ENCODE results near the gene HIVEP2. TPM values are rescaled to one million over a fixed set of nuclear protein-coding genes. Genes with fewer than 3 reads are reported as not detected.
A peak's percentile ranks its signal among the peaks of the same experiment; 100 is the strongest.

The HIVEP2 gene
- total RNA-seq, 2 donors from 2014 or later: 28.4 to 30.8 TPM

DNA sequence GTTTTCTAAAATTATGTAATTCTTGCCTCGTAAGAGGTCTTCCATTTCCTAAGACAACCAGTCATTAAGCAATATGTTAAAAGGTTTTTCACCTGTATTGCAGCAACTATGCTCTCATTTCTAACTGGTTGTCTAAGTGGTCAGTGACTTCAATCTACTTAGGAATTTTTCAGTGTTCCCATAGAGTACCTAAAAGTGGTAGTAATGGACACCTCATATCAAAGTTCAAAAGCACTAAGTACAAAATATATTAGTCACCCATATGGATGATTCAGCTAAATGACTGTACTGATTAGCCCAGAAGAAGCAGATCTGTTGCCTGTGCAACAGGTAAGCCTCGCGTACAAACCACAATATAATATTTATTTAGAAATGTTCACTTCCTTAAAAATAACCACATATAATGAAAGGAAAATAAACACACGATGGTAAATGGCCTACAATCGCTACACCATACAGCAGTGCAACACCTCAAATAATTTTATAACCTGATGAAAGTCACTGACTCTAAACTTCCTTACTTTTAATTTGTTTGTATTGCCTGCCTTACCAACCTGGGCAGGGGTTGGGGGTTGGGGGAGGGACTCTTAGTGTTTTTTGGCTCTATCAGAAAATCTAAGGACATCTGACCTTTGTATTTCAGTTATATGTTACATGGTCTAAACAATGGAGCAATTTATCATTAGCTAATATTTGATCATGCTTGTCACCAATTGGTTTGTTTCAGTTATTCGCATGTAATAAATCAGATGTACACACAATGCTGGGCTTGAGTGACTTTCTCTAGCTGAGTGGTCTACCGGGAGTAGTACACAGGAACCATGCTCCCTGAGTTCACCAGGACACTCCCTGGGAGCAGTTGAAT lies 105.9 kb downstream of the HIVEP2 start:
- intact Hi-C loops (cut with DNase I): loop anchor here in 1 of 2 donors (10.0 kb wide), 1 partner anchor 366 kb away; no protein-coding TSS in a partner anchor
- no peak for DNase-seq (ENCODE audit: low spot score)

DNA sequence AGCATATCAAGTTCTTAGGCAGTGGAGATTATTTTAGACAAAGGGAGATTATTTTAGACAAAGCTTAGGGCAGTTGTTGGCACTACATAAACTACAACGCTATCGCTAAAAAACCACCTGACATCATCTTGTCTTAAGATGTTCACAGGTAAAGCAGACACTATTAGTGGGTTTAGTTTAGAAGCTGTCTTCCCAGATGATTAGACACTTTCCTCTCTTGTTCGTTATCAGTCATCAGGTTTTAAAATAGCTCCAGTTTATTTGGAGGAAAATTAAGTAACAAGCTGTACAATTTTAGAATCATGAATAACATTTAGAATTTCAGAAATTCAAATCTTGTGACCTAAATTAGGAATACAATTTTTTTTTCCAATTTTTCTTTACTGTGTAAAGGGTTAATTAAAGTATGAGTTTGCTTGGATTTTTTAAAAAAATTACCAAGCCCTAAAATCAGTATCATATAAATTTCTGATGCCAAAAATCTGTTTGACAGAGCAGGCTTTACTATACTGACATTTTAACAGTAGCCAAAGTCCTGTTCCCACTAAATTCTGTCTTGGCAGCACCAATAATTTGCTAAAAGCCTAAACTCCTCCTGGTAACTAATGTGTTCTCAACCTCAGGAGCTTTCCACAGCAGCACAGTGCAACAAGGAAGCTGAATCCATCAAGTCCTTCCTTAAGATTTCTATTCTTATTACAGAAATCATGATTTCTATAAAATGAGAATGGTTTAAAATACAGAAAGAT lies 109.0 kb downstream of the HIVEP2 start:
- intact Hi-C loops (cut with DNase I): loop anchor here in 1 of 2 donors (10.0 kb wide), 1 partner anchor 369 kb away; no protein-coding TSS in a partner anchor

DNA sequence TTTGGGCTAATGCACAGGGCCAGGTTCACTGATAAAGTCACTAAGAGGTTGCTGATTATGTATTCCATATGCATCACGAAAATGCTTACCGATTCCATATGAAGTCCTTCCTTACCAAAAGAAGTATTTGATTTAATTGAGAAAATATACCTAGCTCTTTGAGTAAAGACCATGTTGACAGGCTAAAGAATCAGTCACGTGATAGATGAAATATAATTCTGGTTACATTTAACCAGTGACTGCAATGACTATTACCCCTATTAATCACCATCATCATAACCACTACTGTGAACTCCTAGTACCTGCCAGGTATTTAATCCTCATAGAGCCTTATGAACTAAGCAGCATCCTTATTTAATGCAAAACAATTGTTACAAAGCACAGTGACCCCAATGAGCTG lies 110.1 kb downstream of the HIVEP2 start:
- no peak for DNase-seq (ENCODE audit: low spot score)
- intact Hi-C loops (cut with DNase I): loop anchor here in 1 of 2 donors (10.0 kb wide), 1 partner anchor 370 kb away; no protein-coding TSS in a partner anchor

More for the DNA sequence above, 109.0 kb downstream of the HIVEP2 start:
- DNase-seq (ENCODE audit: low spot score): no peak

DNA sequence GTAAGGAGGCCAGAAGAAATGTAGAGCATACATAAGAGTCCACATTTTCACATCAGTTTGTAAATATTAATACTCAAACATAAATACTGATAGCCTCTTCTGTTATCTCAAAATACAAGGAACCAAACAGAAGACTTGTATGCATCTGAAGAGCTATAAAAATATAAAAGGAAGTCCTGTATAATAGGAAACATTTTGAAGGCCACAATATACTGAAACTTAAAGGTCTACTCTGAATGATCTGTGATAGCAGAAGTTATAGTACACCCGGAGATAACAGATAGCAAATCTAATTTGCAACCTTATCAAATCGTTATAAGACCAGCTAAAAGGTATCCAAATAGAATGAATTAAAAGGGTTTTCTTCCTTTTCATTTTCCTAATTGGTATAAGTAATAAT lies 111.2 kb downstream of the HIVEP2 start:
- no peak for DNase-seq (ENCODE audit: low spot score)
- intact Hi-C loops (cut with DNase I): loop anchor here in 1 of 2 donors (10.0 kb wide), 1 partner anchor 371 kb away; no protein-coding TSS in a partner anchor

DNA sequence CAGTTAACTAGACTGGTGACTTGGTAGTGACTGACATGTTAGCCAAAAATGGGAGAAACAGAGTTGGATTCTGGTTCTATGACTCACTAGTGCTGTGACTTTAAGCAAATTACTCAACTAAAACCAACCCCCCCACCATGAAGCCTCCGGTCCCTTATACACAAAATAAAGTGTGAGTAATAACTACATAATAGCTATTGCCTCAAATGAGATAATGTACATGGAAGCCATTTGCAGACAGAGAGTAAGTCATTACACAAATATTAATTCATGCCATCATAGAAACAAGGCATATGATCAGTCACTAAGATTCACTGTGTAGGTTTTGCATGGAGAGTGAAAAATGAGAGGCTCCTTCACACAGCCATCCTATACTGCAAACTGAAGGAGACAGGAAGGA lies 111.9 kb downstream of the HIVEP2 start:
- intact Hi-C loops (cut with DNase I): loop anchor here in 1 of 2 donors (10.0 kb wide), 1 partner anchor 372 kb away; no protein-coding TSS in a partner anchor

DNA sequence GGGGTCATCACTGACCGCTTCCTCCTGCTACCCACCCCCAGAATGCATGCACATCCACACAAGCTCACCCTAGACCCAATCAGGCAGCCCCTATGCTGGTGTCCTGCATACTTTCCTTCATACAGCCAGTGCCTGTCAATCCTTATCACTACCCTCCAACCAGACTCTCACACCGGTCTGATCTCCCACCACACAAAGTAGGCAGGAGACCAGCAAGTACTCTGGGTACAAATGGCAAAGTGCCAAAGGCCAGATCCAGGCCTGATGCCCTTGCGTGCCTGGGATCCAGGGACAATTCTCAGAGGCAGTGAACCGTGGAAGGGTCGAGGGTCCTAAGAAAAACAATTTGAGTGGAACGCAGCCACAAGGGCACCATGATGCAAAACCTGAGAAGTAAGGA lies 114.2 kb downstream of the HIVEP2 start:
- intact Hi-C loops (cut with DNase I): loop anchor here in 1 of 2 donors (10.0 kb wide), 1 partner anchor 374 kb away; no protein-coding TSS in a partner anchor
- DNase-seq (ENCODE audit: low spot score): no peak

More for the DNA sequence above, 111.9 kb downstream of the HIVEP2 start:
- DNase-seq (ENCODE audit: low spot score): no peak

DNA sequence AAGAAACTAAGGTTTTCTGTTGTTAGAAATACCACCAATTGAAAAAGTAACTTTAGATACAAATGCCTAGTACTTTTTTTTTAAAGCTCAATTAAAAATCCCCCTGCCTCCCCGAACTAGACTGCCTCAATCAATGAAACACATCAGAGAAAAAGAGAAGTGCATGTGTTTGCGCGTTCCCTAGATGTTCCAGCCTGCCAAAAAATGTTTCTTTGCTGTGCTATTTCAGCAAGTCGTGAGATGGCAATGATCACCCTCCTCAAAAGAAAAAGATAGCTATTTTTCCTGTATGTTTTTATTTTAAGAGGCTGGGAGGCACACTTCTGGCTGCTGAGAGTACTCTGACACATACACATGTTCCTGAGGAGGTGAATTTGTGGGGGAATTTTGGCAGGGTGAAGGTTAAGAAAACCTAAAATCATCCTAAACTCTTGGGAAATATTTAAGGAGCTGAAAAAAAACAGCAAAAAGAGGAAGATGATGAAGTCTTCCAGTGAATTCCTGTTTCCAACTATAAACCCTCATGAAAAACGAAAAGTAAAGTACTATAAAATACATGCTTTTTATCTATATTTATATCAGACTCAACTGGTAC lies 114.8 kb downstream of the HIVEP2 start:
- DNase-seq (ENCODE audit: low spot score): no peak
- intact Hi-C loops (cut with DNase I): loop anchor here in 1 of 2 donors (10.0 kb wide), 1 partner anchor 375 kb away; no protein-coding TSS in a partner anchor

DNA sequence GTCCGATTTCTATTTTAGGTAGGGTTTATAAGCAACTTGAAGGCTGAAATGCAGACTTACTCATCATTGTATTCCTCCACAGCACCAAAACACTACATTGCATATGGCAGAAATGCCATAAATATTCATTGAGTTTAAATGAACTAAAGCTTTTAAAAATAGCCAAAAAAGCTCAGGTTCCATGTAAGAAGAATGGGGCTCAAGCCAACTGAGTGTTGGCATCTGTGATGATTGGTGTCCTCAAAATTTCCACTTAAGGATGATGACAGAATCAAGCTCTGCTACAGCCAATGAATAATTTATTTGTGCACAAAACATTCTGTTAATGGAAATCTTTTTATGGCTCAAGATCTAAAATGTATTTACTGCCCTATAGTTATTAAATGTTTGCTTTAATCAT lies 115.4 kb downstream of the HIVEP2 start:
- DNase-seq (ENCODE audit: low spot score): no peak
- intact Hi-C loops (cut with DNase I): no loop called here

DNA sequence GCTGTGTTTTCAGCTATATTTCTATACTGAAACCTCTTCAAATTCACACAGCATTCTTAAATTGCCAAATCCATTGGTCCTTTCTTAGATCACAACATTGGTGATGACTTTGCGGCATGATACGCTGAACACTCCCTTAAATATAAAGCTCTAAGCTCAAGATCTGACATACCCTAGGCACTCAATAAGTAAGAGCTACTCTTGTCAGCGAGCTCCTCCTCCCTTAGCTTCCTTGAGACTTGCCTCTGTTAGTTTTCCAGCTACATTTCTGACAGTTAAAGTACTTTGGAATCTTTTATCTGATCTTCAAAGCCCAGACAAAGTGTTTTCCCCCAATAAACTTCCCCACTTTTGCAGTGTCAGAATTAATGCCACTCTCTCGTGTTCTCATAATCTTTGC lies 117.0 kb downstream of the HIVEP2 start:
- intact Hi-C loops (cut with DNase I): no loop called here
- no peak for DNase-seq (ENCODE audit: low spot score)

DNA sequence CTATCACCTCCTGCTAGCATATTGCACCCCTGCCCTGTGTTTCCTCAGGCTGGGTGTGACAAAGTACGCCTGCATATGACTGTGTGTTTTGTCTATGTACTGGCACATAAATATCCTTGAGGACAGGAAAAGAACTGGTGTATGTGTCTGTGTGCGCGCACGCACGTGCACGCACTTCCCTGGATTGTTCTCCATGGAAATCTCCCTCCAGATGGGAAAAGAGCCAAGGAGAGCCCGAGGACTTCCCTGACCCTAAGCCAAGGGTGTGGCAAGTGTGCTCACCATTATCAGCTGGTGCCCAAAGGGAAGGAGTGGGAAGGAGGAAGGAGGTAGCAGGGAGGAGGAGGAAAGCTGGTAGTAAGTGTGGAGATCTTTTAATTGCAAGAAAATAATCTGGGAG lies 117.6 kb downstream of the HIVEP2 start:
- peak; percentile 68 for DNase-seq (ENCODE audit: low spot score)
- intact Hi-C loops (cut with DNase I): no loop called here

DNA sequence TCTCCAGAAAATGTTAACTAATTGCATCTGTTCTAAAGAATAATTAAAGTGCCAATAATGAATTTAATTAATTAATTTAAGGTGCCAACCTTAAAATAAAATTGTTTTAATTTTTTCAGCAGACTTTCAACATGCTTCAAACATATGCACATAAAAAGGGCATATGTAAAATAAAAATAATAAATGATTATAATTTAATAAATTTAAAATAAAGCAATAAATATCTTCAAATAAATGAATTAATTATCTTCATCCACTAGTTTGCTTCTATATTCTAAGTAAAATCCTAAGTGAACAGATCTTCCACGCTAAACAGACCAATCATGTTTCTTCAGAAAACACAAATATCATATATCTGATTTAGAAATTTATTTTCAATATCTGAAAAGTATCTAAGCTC lies 119.2 kb downstream of the HIVEP2 start:
- no peak for DNase-seq (ENCODE audit: low spot score)
- intact Hi-C loops (cut with DNase I): no loop called here

DNA sequence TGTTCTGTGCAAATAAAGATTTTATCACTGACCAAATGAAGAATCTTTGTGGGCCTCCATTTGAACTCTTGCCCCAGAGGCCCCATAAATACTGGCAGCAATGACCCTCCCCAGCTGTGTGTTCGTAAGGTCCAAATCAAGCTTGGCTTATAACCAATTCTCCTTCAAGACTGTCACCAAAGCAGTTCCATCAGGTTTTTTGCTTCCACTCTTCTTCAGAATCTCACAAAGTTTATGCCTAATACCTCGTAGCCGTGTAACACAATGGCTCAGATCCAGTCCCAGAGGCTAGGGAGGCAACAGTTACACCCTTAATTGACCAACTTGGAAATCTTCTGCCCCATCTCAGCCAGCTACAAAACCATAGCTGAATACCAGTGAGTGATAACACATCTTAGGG lies 120.5 kb downstream of the HIVEP2 start:
- intact Hi-C loops (cut with DNase I): no loop called here
- no peak for DNase-seq (ENCODE audit: low spot score)

DNA sequence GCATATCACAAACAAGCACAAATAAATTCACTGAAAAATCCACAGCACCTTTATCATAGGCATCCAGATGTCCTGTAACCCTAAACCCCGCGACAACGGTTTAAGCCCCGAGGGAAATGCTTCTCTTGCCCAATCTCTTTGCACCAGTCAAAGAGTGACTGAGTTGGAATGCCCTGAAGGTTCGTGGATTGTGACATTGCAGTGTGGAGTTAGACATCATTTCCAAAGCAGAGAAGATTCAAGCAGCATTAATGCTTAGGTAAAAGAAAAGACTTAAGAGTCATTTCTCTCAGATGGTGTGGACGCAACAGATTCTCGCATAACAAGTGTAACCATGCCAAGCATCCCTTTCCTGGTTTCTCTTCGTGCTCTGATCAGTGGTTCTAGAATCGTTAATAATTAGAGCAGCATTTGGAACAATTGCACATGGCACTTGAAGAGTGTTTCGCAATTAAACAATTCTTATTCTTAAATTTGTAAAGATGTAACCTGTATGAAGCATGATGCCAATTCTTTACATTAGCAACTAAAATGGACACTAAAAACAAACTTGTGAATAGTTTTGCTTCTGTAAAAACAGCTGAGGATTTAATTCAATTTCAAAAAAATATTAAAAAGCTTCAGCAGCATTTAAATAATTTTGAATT lies 121.6 kb downstream of the HIVEP2 start:
- DNase-seq (ENCODE audit: low spot score): no peak
- intact Hi-C loops (cut with DNase I): no loop called here

DNA sequence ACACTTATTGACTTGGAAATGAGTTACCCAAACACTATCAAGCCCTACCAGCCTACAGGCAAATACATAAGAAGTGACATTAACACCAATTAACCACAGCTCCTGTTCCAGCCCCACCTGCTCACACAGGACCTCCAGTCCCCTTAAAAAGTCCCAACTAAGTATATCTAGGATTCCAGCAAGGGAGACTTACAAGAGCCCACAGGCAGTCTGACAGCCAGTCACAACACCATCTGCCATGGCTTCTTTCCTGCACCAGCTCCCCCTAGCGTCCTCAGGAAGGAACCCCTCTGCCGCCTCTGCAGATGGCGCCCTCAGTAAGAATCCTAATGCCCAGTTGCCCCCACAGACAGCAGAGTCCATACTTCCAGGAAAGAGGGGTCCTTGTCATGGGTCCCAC lies 122.1 kb downstream of the HIVEP2 start:
- intact Hi-C loops (cut with DNase I): no loop called here
- no peak for DNase-seq (ENCODE audit: low spot score)

DNA sequence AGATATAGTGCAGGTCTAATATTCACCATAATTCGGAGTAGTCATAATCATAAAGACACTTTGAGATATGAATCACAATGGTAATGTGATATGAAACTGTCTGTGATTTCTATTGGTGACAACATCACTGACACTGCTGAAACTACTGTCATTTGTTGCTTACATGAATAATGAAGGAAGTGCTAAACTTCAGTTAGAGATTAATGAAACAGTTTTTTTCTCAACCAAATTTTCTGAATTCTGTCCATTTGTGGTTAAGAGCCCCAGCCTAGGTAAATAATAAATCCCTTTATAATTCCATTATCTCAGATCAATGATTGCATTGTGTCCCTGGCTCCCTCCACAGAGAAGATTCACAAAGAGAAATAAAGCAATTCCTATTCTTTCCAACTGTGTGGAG lies 122.6 kb downstream of the HIVEP2 start:
- DNase-seq (ENCODE audit: low spot score): no peak
- intact Hi-C loops (cut with DNase I): no loop called here

DNA sequence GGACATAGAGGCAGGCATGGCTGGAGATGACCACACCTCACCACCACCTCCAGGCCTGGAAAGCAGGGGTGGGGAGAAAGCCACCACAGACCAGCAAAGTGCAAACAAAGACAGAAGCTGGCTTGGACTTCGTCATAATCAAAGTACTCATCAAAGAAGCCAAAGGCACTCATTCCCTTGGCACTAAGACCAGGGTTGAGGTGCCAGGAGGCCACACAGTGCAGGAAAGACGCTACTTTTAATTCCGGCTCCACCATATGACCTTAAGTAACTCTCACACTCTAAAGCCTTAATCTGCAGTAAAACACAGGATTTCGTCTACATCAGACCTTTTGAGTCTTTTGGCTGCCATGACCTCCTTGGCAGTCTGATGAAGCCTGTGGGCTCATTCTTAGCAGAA lies 123.1 kb downstream of the HIVEP2 start:
- no peak for DNase-seq (ENCODE audit: low spot score)
- intact Hi-C loops (cut with DNase I): no loop called here

DNA sequence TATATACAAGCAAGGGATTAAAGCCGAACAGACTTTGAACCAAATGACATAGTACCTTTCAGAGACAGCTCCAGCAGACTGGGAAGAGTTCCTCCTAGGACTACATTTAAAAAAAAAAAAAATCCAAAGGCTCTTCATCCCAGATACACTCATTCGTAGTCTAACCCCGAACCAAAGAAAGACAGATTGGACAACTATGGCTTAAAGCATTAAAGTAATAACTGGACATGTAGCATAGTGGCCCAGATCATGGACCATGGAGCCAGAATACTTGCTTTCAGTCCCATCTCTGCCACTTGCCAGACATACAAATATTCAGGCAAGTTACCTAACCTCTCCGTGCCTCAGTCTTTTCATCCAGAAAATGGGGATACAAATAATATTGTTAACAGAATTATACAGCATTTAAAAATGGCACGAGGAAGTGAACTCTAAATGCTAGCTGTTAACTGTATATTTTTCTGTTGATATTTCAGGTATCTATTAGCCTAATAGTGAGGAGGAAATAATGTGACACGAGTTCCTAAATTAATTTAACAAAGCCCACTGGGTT lies 123.7 kb downstream of the HIVEP2 start:
- intact Hi-C loops (cut with DNase I): no loop called here
- no peak for DNase-seq (ENCODE audit: low spot score)

DNA sequence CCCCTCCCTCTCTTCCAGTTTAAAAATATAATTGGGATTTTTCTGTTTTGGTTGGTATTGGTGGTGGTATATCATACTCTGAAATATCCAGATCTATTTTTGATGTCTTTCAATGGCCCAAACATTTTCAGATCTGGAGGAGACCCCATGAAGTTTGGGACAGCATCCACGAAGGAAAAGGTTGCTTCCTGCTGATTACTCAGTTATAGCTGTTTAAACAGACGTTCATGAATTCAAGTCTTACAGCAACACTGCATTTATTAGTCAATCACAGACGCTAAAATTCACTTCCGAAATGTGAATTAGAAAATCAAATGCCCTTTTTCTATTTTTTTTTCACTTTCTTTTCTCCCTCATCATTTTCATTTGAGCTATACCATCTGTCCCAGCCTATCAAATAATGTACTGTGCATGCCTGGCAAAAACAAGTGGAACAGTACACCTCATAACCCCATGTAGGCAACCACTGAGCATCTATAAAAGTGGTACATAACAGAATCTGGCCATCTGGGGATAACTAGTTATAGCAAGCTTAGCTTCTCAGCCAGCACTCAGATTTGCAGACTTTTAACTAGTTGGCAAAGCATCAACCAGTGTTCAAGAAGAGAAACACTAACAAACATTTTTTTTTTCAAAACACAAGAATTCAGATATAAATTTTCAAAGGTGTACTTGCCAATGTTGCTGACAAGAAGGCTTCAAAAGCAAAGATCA lies 124.5 kb downstream of the HIVEP2 start:
- intact Hi-C loops (cut with DNase I): no loop called here
- DNase-seq (ENCODE audit: low spot score): no peak

Measured in posterior vena cava (tissue), 2 donors.